Heart left ventricle (tissue), 16 donors: ENCODE measurements around the gene FOXF2. TPM values are rescaled to one million over a fixed set of nuclear protein-coding genes. Genes with fewer than 3 reads are reported as not detected.
"Not testable (repeated sequence)": the region's sequence is repeated elsewhere in the genome, so short reads cannot be mapped to it uniquely, and the experiment has no call there.

Experiments used
- ATAC-seq, 4 donors: fragments of 200-7000 bp; cut with Tn5 transposase; one replicate each; pipeline ENCODE4 v1.9.1; 2020 to 2022; ENCODE audit warnings: moderate library complexity in 4 of 4, mild to moderate bottlenecking in 3 of 4, moderate number of reproducible peaks in 1 of 4
- DNase-seq, 5 donors: peaks; one replicate each; pipeline ENCODE4 v3.0.0-alpha.2; 2020
- H3K27ac ChIP-seq, 12 donors: fragments of 200-600 bp; sonication (generic) in 4 of 12; one replicate each; pipeline versions ENCODE4 v1.5.0 to v1.8.0; 2016 to 2022; ENCODE audit warnings: mild to moderate bottlenecking in 2 of 12
- H3K27me3 ChIP-seq, 9 donors: fragments of 200-600 bp; sonication (generic) in 2 of 9; one replicate each; pipeline versions ENCODE4 v1.5.1 to v1.8.0; 2016 to 2022; ENCODE audit warnings: mild to moderate bottlenecking in 3 of 9
- H3K36me3 ChIP-seq, 9 donors: fragments of 200-600 bp; sonication (generic) in 2 of 9; one replicate each; pipeline versions ENCODE4 v1.5.0 to v1.8.0; 2018 to 2022; ENCODE audit warnings: mild to moderate bottlenecking in 2 of 9
- H3K4me1 ChIP-seq, 12 donors: fragments of 200-600 bp; sonication (generic) in 4 of 12; one replicate each; pipeline versions ENCODE4 v1.5.0 to v1.8.0; 2016 to 2022; ENCODE audit warnings: mild to moderate bottlenecking in 3 of 12
- H3K4me3 ChIP-seq, 12 donors: fragments of 200-600 bp; sonication (generic) in 4 of 12; one replicate each; pipeline versions ENCODE4 v1.5.0 to v1.8.0; 2017 to 2022; ENCODE audit warnings: mild to moderate bottlenecking in 9 of 12, moderate library complexity in 4 of 12
- H3K9me3 ChIP-seq, 12 donors: fragments of 200-600 bp; sonication (generic) in 4 of 12; one replicate each; pipeline versions ENCODE4 v1.5.0 to v1.8.0; 2016 to 2022; ENCODE audit warnings: mild to moderate bottlenecking in 1 of 12
- POLR2A ChIP-seq, 2 donors: fragments of 450-650 bp; IDR thresholded peaks; one replicate each; pipeline ENCODE4 v1.6.1; 2017; ENCODE audit warnings: antibody characterized with exemption in 2 of 2, mild to moderate bottlenecking in 2 of 2, moderate library complexity in 2 of 2
- WGBS, 4 donors: extraction: QIAGEN DNeasy Blood & Tissue Kit in 2 of 4; methylation state at CpG; one replicate each; pipeline versions ENCODE4 v1.1.5 to v1.1.7; 2013 to 2018; 5-methylcytosine and 5-hydroxymethylcytosine counted together
- intact Hi-C, 10 donors: fragments of 100-400 bp; cut with DNase I; formaldehyde crosslinking; loops; one replicate each; pipeline versions ENCODE4 v1.11.1 to v1.14.2; 2022
- polyA plus RNA-seq, 2 donors: library from polyadenylated mRNA; stranded (reverse); fragments of 200-250 nt; gene quantifications; one replicate each; pipeline ENCODE4 v1.2.3, GENCODE V29; 2013
- total RNA-seq, 9 donors: library from RNA; depleted of rRNA in 2 of 9; stranded (reverse); fragments of >200 nt in 2 of 9; fragmentation: NEBNext Ultra II Directional in 3 of 9; extraction: Animal tissue kit (Norgen Biotek cat#: 25700) in 3 of 9; gene quantifications; one replicate each; pipeline versions ENCODE4 v1.1.0 to v1.2.4, GENCODE V29; 2016 to 2023
- TF ChIP-seq, protein P1 (sequence below), 12 donors: fragments of 200-600 bp; sonication (generic) in 4 of 12; IDR thresholded peaks; one replicate each; pipeline versions ENCODE4 v1.5.0 to v1.8.0; 2018 to 2022; ENCODE audit warnings: antibody characterized with exemption in 12 of 12, mild to moderate bottlenecking in 5 of 12
- donor health status: ischemic (EF 13 %, LVEDD 7.1; RV severe dilation, severe dysfunction).
- donor health status: healthy with polysubstance abuse.
- donor health status: DM: no; HTN: yes; CAD: no.
- donor health status: DM: no; HTN: no; CAD: no.
- donor health status: ischemic (EF 25% LVEDD 6.9; RV normal size, moderate dysfunction).
- donor health status: ischemic (EF 25% LVEDD 5.7; RV mildly dilated, moderate dysfunction).
- donor health status: healthy.
- donor health status: DM: yes; HTN: yes; CAD: no.
- donor health status: ischemic (EF 35%, LVEDD 5.7; RV mildly dilated, moderate dysfunction).
- donor health status: nonischemic (EF 11% LVEDD 7.7; RV severe dilation, severe dysfunction).
- donor health status: DM: yes; HTN: yes; CAD: no.
- donor health status: PGD.
- donor health status: ischemic (EF 29% LVEDD 5.4; RV normal size, mild dysfunction).
- donor health status: nonischemic (EF 23%, LVEDD 6.1; RV moderate dilation, normal function).

FOXF2 gene
- total and polyA plus RNA-seq, 11 donors, result 0.09 to 0.35 (median 0.16) TPM; not detected in 2

DNA sequence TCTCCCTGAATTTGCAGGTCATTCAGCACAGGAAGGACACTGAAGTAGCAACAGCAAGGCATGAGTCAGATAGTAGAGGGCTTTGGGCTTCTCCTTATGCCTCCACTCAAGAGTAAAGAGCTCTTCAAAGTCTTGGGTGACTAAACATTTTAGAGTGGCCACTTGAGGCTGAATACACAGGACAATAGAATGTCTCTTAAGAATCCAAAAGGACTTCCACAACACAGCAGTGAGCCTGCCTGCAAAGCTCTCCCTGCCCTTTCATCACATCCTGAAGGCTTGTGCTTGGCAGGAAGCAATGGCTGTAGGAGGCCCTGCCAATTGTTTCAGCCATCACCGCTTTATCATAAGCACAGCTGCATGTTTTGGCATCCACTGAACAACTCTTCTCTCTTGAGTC lies 40.7 kb upstream of the FOXF2 start:
- WGBS, 4 donors, result 12 to 23% (median 18%) methylated on average over 1 of the region's 1 CpG
- TF ChIP-seq, protein P1, sequence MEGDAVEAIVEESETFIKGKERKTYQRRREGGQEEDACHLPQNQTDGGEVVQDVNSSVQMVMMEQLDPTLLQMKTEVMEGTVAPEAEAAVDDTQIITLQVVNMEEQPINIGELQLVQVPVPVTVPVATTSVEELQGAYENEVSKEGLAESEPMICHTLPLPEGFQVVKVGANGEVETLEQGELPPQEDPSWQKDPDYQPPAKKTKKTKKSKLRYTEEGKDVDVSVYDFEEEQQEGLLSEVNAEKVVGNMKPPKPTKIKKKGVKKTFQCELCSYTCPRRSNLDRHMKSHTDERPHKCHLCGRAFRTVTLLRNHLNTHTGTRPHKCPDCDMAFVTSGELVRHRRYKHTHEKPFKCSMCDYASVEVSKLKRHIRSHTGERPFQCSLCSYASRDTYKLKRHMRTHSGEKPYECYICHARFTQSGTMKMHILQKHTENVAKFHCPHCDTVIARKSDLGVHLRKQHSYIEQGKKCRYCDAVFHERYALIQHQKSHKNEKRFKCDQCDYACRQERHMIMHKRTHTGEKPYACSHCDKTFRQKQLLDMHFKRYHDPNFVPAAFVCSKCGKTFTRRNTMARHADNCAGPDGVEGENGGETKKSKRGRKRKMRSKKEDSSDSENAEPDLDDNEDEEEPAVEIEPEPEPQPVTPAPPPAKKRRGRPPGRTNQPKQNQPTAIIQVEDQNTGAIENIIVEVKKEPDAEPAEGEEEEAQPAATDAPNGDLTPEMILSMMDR (IDR thresholded peaks at IDR 0.05), result no peak
- TF ChIP-seq POLR2A (IDR thresholded peaks at IDR 0.05), result no peak
- intact Hi-C loops, result no loop called here
- H3K9me3 ChIP-seq, result peaks cover 0 to 44% (median 21%) of the 10 kb centered on the region in 12 donors
- H3K27ac ChIP-seq, result no peak overlapping the region
- no peaks in the 10 kb centered on the region for H3K36me3 ChIP-seq
- H3K4me3 ChIP-seq, result no peak overlapping the region
- H3K27me3 ChIP-seq, result peaks cover 0 to 26% (median 0%) of the 10 kb centered on the region in 9 donors
- ATAC-seq, result peak; percentile 78 to 95 (median 87)
- peaks cover 0 to 11% (median 0%) of the 10 kb centered on the region in 12 donors for H3K4me1 ChIP-seq
- DNase-seq, result peak in 4 of 5 donors; percentile 47 to 67 (median 50)

DNA sequence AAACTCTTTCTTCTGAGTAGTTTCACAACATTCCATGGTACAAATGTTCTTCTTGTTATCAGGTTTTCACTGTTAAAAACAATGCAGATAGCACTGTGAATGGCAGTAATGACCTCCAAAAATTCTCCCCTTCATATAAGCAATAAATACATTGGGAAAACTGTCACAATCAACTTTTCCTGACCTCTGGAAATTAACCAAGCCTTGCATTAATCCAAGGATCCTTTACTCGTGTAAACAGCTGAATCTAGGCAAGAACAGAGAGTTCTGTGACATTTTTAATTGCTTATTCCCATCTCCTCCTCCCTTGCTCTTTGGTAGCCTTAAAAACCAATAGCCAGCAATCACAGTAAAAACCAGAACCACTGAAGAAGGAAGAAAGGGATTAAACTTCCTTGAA lies 39.7 kb upstream of the FOXF2 start:
- DNase-seq, result no peak
- ATAC-seq, result no peak
- intact Hi-C loops, result no loop called here
- Histone ChIP-seq H3K9me3 (peaks cover 0 to 34% (median 14%) of the 10 kb centered on the region in 12 donors), H3K4me1 (peaks cover 0 to 11% (median 0%) of the 10 kb centered on the region in 12 donors), H3K36me3 (no peaks in the 10 kb centered on the region), H3K27ac (no peak overlapping the region), H3K4me3 (no peak overlapping the region), H3K27me3 (peaks cover 0 to 26% (median 0%) of the 10 kb centered on the region in 9 donors)
- 15 to 47% (median 31%) methylated on average over 1 of the region's 1 CpG for WGBS, 4 donors
- TF ChIP-seq, protein P1 (IDR thresholded peaks at IDR 0.05), result no peak
- TF ChIP-seq POLR2A (IDR thresholded peaks at IDR 0.05), result no peak

DNA sequence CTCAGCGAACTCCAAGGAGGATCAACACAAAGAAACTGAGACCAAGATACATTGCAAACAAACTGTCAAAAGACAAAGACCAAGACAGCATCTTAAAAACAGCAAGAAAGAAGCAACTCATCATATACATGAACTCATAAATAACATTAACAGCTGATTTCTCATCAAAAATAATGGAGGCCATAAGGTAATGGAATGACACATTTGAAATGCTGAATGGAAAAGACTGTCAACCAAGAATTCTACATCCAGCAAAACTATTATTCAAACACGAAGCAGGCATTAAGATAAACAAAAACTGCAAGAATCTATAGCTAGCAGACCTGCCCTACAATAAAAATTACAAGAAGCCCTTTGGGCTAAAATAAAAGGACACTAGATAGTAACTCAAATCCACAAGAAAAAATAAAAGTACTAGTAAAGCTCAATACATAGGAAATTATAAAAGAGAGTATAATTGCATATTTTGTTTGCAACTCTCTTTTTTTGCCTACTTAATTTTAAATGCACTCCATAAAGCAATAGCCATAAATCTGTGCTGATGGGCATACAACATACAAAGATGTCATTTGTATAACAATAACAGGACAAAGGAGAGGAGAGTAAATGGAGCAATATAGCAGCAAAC lies 37.9 kb upstream of the FOXF2 start:
- Histone ChIP-seq H3K9me3 (peaks cover 0 to 28% (median 10%) of the 10 kb centered on the region in 12 donors), H3K4me1 (peaks cover 0 to 11% (median 0%) of the 10 kb centered on the region in 12 donors), H3K27ac (no peak overlapping the region), H3K27me3 (peaks cover 0 to 19% (median 0%) of the 10 kb centered on the region in 9 donors), H3K4me3 (no peak overlapping the region), H3K36me3 (no peaks in the 10 kb centered on the region)
- no peak for ATAC-seq
- DNase-seq, result no peak
- TF ChIP-seq POLR2A (IDR thresholded peaks at IDR 0.05), result no peak
- TF ChIP-seq, protein P1 (IDR thresholded peaks at IDR 0.05), result no peak
- 73 to 82% (median 78%) methylated on average over 2 of the region's 2 CpGs for WGBS, 4 donors
- intact Hi-C loops, result no loop called here

DNA sequence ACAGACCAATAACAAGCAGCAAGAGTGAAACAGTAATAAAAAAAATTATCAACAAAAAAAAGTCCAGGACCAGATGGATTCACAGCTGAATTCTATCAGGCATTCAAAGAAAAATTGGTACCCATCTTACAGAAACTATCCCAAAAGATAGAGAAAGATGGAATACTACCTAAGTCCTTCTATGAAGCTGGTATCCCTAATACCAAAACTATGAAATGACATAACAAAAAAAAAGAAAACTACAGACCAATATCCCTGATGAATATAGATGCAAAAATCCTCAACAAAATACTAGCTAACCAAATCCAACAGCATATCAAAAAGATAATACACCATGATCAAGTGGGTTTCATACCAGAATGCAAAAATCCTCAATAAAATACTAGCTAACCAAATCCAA lies 34.3 kb upstream of the FOXF2 start:
- H3K4me3 ChIP-seq, ATAC-seq, H3K36me3 ChIP-seq, H3K27ac ChIP-seq, intact Hi-C loops, H3K4me1 ChIP-seq, DNase-seq: not testable (repeated sequence)
- Histone ChIP-seq H3K9me3 (peaks cover 0 to 28% (median 10%) of the 10 kb centered on the region in 12 donors), H3K27me3 (peaks cover 0 to 24% (median 5%) of the 10 kb centered on the region in 9 donors)

DNA sequence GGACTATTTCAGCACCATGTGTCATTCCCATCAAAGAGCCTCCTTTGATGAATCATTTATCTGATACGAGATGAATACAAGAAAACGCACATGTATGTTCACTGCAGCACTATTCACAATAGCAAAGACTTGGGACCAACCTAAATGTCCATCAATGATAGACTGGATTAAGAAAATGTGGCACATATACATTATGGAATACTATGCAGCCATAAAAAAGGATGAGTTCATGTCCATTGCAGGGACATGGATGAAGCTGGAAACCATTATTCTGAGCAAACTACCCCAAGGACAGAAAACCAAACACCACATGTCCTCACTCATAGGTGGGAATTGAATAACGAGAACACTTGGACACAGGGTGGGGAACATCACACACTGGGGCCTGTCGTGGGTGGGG lies 27.7 kb upstream of the FOXF2 start:
- intact Hi-C loops, DNase-seq, H3K36me3 ChIP-seq, ATAC-seq, H3K9me3 ChIP-seq, H3K4me1 ChIP-seq, H3K4me3 ChIP-seq, H3K27ac ChIP-seq: not testable (repeated sequence)
- H3K27me3 ChIP-seq, result peaks cover 0 to 30% (median 4%) of the 10 kb centered on the region in 9 donors
- WGBS, 4 donors, result 84 to 88% (median 86%) methylated on average over 3 to 4 of the region's 4 CpGs
